HG03565 (cell line): ENCODE measurements around the gene CFAP99.

Experiments used
- ATAC-seq: cut with Tn5 transposase; IDR thresholded peaks from one replicate; pipeline ENCODE4 v1.9.1; 2021; ENCODE audit warnings: mild to moderate bottlenecking, moderate library complexity; ENCODE audit not compliant: unreplicated experiment

CFAP99 gene

DNA sequence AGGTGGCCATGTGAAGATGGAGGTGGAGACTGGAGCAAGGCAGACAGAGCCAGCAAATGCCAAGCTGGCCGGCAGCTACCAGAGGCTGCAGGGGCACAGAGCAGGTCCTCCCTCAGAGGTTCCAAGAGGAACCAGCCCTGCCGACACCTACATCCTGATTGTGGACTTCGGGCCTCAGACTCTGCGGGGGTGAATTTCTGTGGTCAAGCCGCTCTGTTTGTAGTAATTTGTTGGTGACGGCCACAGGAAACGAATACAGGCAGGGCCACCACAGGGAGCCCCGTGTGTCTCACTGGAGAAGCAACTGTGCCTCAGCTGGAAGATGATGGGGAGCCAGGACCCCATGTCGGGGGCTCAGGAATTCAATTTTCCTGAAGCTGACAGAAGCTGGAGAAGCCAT is 28.6 kb upstream of the CFAP99 start:
- ATAC-seq: no peak

GRCh38 chr4:2390784-2391421 is 27.9 kb upstream of the CFAP99 start:
- no peak for ATAC-seq

DNA sequence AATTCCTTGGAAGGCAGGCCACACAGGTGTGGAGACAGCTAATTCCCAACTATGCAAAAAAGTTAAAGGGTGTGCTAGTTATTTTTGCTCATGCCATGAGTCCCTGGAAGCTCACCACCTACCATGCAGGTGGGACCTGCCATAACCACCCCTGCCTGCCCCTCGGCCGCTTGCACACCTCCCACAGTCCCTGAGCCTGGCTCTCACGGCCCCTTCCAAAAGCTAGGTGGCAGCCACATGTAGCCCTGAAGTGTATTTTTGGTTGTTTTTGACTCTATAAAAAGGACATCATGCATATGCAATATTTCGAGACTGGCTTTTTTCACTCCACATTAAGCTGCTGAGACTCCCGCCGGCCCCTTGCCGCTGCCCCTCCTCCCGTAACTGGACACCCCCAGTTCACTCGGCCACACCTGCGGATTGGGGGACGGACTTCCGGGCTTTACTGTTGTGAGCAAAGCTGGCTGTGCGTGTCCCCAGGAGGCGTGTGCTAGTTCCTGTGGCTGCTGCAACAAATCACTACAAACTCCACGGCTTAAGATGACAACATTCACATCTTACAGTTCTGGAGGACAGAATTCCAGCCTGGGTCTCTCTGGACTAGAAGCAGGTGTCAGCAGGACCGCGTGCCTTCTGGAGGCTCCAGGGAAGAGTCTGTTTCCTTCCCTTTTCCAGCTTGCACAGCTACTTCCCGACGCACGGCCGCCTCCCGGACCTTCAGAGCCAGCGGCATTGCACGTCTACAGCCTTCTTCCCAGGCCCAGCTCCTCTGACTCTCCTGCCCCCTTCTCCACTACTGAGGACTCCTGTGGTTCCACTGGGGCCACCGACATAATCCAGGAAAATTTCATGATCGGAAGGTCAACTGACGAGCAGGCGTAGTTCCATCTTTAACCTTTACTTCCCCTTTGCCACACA is 25.1 kb upstream of the CFAP99 start:
- ATAC-seq: no peak

DNA sequence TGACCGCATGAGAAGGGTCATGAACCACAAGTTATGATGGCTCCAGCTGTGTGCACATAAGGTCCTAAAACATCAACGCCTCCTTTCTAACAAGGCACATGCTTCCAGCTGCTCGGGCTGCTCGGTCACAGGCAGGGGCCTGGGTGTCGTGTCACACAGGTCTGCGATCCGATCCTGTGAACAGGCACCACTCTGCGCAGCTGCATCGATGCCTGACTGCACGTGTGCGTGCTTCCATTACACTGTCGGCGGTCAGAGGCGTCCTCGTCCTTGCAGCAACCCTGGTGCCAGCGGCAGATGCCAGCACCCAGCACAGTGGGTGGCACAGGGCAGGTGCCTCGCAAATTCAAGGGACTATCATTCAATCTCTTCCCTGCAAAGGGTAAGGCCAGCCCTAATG is 24.2 kb upstream of the CFAP99 start:
- ATAC-seq: no peak

DNA sequence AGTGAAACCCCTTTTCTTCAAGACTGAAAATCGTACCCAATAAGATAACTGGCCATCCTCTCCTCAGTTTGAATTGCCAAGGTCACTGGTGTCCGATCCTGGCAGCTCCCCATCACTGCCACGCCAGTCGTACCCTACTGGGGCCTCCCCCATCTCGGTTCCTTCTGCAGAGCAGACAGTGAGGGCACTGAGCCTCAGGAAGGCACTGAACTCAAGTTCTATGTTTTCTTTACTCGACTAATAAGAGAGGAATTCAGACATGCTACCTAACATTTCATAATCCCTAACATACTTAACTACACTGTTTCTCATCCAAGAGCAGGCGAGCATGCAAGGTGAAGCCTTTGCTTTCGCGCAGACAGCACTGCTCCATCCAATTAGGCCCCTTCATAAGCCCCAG is 23.7 kb upstream of the CFAP99 start:
- ATAC-seq: no peak

GRCh38 chr4:2395584-2395983 is 23.2 kb upstream of the CFAP99 start:
- no peak for ATAC-seq

DNA sequence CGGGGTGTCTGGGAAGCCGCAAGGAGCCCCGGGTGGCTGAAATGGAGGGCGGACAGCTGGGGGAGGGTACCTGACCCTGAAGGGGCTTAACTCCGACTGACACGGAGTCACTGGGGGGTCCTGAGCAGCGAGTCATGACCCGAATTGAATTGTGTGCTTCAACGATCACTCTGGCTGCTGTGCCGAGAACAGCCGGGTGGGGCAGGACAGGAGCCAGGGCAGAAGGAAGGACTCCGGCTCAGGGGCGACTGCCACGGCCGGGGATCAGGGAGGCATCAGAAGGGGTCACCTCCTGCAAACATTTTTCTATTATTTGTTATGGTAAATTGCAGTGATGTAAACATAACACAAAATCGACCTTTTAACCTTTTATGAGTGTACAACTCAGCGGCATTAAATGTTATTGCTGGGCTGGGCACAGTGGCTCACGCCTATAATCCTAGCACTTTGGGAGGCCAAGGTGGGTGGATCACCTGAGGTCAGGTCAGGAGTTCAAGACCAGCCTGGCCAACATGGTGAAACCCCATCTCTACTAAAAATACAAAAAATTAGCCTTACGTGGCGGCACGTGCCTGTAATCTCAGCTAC is 21.9 kb upstream of the CFAP99 start:
- no peak for ATAC-seq

DNA sequence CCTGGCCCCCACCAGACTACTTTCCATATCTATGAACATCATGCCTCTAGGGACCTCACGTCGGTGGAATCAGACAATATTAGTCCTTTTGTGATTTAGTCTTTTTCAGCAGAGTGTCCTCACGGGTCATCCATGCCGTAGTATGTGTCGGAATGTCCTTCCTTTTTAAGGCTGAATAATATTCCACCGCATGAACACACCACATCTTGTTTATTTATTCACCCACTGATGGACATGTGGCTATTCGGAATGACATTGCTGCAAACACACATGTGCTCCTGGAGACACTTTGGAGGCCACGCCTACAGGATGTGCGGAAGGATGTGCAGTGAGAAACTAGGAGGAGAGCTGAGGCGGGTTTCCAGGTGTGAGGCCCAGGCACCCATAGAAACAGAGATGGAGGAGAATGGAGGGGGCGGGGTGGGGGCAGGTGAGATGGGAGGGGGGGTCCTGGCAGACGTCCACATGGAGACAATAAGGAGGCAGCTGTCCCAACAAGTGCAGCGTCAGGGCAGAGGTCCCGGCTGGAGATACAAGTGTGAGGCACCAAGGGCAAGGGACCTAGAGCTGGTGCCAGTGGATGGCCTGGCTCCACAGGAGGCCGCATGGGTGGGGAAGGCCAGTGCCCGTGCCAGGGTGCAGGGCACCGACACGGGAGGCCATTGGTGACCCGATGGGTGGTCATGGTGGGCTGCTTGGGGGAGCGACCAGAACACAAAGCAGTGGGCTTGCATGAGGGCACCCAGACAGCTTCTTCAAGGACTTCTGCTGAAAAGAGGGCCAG is 21.0 kb upstream of the CFAP99 start:
- no peak for ATAC-seq

DNA sequence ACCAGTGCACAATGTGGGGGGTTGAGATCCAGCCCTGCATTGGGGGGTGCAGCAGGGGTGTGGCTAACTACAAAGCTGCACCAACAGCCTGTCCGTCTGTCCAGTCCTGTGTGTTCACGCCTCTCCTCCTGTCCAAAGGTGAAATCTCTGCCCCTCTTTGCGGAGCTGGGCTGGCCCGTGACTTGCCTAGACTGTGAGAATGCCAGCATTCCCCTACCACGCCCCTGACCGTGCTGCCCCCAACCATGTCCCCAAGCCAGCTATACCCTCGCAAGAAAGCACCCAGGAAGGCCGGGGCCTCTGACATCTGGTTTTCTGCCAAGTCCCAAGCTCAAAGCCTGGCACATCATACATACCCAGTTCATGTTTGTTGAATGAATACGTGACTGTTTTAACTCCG is 19.5 kb upstream of the CFAP99 start:
- ATAC-seq: no peak

DNA sequence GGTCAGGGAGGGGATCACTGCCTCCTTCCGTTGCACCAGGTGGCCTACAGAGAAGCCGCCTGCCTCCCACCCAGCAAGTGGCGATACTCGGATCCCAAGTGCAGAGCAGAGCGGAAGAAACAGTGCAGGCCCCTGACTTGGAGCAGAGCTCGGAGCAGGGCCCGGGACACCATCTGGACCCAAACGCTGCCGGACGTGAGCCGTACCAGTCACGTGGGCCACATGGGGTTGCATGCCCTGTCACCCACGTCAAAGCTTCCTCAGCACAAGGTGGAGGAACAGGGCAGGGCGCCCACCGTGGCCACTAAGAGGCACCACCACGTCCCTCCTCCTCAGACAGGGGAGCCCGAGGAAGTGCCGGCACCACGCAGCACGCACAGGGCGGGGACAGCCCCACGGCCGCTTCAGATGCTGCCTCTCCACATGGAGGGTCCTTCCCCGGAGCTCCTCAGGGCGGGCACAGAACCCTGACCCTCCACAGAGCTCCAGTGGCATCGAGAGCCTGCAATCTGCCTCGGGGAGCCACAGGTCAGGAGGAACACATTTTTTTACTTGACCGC is 19.0 kb upstream of the CFAP99 start:
- ATAC-seq: no peak

- ATAC-seq: no peak
These were observed 17.7 kb upstream of the CFAP99 start for GRCh38 chr4:2400841-2401609.

DNA sequence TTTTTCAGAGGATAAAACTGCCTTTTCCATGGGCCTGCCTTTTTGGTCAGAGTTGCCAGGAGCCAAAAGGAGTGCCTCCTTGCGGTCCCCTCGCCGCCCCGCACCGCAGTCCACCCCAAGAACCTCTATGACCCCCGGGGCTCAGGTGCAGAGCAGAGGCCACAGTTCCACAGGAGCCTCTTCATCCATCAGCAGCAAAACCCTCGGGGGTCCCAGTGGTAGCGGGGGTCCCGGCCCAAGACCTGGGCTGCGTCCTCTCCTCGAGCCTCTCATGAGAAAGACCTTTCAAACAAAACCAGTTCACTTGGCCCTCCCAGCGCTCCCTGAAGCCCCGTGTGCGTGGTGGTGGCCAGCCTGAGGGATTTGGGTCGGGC is 17.2 kb upstream of the CFAP99 start:
- ATAC-seq: no peak

- no peak for ATAC-seq
These were observed 16.5 kb upstream of the CFAP99 start for GRCh38 chr4:2402048-2402842.

- ATAC-seq: no peak
These were observed 15.8 kb upstream of the CFAP99 start for GRCh38 chr4:2402941-2403340.

DNA sequence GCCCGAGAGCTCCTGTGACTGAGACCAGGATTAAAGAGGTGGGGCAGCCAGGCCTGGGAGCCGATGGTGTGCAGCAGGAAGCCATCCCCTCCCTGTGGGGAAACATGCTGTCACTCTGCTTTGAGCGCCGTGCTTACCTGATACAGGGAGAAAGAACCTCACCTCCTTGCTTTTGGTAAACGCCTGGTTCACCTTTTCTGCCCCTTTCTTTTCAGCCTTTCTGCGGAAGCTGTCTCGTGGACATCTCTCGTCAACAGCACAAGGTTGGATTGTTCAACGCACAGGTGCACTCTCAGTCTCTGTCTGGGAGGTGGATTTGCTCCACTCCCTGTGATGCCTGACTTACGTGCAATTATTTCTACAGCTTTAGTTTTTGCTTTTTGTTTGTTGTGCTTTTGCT is 12.3 kb upstream of the CFAP99 start:
- ATAC-seq: no peak

- ATAC-seq: no peak
These were observed 11.8 kb upstream of the CFAP99 start for GRCh38 chr4:2406920-2407319.

GRCh38 chr4:2407991-2408342 is 10.8 kb upstream of the CFAP99 start:
- no peak for ATAC-seq

- no peak for ATAC-seq
These were observed 10.3 kb upstream of the CFAP99 start for GRCh38 chr4:2408401-2408958.

DNA sequence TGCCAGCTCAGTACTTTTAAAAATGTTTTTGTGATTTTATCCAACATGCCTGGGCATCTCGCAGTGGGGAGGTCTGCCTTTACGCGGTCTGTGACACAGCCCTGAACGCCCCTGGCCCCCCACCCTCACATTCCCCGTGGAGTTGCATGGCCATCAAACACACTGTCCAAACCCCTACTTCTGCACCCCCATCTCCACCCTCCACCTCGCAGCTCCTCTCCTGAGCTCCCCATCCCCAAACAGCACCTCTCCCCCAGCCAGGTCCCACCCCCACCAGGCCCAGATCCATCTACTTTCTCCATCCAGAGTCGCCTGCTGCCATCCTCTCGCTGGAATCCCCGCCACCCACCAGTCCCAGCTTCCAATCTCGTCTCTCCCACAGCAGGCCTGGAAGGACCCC is 9.8 kb upstream of the CFAP99 start:
- ATAC-seq: no peak
